HG03139 (cell line): ENCODE measurements around the gene MOB3B.
"Not testable (repeated sequence)": the region's sequence is repeated elsewhere in the genome, so short reads cannot be mapped to it uniquely, and the experiment has no call there.

Experiments used
- ATAC-seq: cut with Tn5 transposase; IDR thresholded peaks from one replicate; pipeline ENCODE4 v1.9.1; 2021; ENCODE audit not compliant: unreplicated experiment

Gene MOB3B

DNA sequence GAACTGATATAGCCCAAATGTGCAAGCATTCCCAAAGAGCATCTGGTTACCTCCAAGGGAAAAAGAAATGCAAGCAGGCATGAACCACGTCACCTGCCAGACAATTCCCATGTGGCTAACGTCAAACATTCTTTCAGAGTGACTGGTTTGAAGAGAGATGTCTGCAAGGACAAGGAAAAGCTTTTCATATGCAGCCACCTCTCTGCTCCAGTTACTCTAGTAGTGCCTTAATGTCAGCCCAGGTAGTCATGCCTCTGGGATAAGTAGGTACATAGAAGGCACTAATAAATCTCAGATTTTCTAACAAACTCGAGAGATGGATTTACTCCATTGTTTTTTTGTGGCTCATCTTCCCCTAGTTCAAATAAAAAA is 102.4 kb downstream of the MOB3B start:
- ATAC-seq = no peak

DNA sequence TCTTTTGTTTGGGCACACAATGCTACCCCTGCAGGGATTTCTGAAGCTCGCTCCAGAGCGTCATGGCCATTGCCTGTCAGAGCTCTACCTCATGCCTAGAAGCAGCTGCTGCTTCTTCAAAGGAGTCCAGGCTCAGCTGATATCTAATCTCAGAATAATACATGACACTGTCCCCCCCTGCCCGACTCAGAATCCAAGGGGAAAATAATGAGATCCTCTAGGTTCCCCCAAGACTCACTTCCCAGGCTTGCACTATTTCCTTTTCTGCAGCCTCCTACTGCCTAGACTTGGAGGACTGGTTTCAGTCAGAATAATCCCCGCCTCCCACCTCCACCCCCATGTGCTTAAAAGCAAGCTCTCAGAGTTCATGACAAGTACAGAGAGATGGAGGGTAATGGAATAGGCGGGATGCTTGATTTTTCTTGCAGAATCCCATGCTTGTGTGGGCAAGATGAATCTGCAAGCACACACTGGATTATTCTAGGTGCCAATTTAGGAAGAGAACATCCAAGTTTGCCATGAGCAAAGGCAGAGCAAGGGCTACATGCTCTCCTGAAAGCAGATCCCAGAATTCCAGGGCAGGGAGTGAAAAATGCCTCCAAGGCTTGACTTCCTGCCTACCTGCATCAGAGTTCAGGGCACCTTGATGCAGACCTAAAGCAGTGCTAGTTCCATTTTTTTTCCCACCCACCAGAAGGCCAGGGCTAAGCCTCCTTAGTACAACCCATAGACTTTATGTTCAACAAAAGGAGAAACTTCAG is 102.9 kb downstream of the MOB3B start:
- no peak for ATAC-seq

DNA sequence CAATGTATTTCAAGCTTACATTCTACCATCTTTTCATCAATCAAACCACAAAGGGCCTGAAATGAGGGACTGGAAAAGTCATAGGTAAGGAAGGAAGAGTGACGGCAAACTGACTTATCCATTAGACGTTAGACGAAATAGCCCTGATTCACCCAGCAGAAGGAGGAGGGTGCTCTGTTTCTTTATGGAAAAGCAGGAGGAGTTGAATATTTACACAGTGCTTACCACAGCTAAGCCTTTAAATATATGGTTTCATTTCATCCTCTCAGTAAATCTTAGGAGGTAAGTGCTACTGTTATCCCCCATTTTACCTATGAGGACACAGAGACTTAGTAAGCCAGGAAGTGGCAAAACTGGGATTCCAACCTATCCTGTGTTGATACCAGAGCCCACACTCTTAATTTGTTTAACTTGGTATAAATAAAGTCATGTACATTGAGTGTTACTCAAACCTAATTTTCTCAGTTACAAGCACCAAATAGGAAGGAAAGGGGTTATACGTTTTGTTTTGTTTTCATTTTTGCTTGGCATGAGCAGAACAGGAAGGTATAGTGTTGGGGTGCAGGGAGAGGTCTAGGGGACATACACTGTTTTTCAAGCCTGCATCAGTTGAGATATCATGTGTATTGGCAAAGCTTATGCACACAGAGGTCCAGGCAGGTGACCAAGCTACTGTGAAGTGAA is 103.6 kb downstream of the MOB3B start:
- no peak for ATAC-seq

DNA sequence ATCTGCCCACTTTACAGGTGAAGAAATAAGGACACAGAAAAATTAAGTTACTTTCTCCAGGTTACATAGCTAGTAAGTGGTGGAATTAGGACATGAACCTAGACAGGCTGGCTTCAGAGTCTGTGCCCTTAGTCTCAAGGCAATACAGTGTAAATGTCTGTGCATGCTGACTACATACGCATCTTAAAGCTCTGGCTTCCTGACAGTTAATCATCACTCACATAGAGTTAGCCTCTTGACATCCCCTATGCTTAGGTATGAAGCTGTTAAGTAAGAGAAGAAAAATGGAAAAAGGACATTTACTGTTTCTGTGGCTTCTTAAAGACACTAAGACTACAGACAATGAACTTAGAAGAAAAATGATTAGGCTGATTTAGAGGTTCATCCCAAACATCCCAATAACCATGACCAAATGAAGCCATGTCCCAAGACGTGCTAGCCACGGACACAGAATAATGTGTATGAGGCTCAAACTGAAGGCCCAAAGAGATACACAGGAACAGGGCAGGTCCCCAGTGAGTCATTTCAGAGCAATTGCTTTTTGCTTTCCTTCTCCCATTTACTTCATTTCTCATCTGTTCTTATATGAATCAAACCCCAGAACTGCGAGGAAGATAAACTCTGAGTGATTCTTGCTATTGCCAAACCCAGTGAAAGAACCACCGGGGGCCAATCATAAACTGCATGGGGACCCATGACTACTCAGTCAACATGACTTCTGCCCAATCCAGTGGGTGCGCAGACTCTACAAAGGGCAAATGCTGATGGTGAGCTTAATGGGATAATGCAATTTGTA is 105.5 kb downstream of the MOB3B start:
- no peak for ATAC-seq

DNA sequence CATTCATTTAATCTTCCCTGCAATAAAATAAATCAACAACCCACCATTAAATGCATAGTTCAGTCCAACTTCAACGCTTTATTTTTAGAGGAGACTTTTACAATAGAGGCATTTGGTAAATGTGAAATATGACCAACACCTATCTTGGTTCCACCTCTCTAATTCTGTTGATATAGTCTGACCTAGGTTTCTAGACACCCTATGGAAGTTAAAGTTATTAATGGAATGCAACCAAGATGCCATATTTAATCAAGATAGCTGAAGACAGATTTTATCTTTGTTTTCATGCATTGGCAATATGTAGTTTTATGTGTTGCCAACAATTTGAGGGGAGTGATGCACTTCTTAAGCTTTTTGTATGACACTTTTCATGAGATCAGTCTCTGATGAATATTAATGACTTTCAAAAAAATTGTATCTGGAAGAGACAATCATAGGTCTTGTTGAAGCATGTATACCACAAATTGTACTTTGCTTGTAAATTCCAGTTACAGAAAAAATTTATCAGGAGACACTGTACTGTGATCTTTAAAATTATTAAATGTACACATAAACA is 107.3 kb downstream of the MOB3B start:
- no peak for ATAC-seq

DNA sequence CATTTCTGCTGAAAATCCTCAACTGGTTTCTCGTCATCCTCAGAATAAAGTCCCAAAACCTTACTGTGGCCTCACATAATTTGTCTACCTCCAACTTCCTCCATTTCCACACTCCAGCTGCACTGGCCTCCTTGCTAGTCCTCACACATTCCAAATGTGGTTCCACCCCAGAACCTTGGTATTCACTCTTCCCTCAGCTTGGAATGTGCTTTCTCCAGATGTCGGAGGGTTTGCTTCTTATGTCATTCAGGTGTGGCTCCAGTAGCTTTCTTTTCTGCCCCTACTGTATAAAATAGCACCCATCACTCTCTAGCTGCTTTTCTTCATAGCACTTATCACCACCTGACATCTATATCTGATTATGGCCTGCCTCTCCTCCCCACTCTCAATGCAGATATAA is 108.0 kb downstream of the MOB3B start:
- ATAC-seq = no peak

DNA sequence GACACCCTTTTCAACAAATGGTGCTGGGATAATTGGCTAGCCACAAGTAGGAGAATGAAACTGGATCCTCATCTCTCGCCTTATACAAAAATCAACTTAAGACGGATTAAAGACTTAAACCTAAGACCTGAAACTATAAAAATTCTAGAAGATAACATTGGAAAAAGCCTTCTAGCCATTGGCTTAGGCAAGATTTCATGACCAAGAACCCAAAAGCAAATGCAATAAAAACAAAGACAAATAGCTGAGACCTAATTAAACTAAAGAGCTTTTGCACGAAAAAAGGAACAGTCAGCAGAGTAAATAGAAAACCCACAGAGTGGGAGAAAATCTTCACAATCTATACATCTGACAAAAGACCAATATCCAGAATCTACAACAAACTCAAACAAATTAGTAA is 110.1 kb downstream of the MOB3B start:
- not testable (repeated sequence) for ATAC-seq

DNA sequence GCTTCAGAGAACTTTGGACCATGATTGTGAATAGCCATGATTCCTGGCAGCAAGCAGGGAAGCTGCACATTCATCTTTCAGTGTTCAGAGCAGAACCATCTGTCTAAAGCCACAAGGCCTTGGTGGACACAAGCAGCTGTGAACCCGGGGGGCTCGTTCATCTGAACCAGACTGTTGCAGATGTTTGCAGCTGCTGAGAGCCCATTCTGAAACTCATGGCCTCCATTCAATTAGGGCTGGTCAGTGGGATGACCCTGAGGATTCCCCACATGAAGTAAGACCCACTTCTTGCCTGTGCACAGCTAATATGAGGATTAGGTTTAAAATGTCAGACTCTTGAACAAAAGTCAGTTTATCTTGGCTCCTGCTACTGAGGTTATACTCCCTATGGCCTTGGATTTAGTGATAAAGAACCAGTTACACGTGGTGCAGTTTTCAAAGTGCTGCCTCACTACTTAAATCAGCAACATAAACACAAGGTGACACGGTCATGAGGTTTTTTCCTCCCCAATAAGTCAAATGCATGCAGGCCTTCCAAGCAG is 115.3 kb downstream of the MOB3B start:
- no peak for ATAC-seq

DNA sequence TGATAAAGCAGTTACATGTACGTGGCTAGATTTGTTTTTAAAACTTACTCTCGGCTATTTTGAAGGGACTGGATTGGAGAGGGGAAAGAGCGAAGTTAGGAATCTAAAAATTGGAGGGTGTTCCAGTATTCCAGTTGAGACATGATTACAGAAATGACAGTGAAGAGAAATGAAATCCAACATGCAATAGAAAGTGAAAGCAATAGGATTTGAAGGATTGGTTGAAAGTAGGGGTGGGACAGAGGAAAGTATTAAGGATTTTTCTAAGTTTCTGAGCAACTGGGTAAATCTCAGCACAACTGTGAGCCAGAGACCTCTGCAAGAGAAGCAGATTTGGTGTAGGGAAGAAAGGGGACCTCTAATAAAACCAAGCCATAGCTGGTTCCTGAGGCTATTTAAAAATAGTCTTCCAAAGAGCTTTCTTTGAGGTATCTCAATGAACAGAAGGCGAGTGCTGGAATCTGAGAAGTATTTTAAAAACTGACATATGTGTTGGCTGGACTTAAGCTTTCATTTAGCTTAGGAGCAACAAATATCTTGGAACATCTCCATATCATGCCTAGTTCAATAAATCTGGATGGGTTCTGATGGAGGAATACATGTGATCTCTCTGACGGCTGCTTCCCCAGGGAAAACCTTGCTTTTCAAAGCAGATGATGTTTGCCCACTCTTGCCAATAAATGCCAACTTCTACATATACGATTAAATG is 115.9 kb downstream of the MOB3B start:
- no peak for ATAC-seq

DNA sequence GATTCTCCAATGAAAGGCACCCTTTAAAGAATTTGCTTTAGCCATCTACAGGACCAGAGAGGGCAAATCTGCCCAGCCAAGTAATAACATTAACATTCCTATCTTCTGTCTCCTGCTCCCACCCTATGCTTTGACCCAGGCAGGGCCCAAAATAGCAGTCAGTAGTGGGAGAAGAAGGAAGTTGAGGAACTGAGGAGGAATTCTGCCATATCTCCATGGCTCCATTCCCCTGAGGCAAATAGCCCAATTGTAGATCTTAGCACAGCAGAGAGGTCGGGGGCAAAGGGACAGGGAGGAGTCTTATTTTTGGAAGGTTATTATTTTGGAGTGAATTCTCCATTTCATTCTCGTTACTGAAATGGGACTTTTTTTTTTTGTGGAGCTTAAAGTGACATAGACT is 116.7 kb downstream of the MOB3B start:
- ATAC-seq = no peak

DNA sequence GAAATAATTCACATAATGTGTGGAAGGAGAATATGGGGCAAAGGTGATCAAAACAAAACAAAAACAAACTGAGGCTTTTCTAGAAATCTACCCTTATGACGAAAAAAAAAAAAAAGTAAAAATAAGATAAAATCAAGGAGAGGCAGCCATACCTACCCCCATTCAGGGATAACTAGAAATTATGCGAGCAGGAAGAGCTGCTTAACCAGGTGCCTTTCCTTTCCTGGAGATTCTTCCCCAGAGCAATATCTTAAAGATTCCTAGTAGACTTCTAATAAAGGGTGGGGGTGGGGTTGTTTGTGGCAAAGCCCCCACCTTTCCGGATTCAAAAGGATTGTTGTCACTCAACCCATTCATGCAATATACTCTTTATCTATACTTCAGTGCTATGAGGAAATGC is 117.5 kb downstream of the MOB3B start:
- no peak for ATAC-seq

DNA sequence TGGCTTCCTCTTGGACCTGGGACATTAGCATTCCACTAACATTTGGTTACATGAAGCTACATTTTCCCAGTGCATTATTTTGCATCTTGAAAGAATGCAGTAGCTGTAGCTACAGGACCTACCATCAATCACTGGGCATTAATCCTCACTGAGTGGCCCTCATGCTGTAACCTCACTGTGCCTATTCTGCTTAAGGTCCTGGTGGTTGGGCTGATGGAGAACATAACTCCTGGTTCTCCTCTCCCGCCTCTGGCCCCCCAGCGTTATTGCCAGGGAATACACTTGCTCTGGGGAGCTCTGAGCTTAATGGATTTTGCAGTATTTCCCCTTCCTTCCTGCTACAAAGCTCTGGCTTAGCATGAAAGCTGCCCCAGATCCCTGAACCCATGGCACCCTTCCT is 121.1 kb downstream of the MOB3B start:
- ATAC-seq = no peak

DNA sequence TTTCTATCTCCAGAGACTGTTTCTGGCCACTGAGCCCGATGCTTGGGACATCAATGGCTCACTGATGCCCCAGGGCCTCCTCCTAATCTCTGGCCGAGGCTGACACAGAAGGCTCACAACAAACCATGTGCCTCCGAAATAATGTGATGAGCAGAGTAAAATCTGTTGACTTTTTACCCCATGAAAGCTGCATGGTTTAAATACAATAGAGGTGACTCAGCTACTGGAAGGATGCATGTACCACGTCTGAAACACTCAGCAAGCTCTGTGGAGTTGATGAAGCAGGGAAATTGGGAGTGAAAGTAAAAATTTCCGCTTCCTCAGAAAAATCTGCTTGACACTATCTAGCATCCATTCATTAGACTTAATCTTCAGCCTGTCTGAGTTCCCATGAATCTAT is 121.6 kb downstream of the MOB3B start:
- ATAC-seq = no peak

DNA sequence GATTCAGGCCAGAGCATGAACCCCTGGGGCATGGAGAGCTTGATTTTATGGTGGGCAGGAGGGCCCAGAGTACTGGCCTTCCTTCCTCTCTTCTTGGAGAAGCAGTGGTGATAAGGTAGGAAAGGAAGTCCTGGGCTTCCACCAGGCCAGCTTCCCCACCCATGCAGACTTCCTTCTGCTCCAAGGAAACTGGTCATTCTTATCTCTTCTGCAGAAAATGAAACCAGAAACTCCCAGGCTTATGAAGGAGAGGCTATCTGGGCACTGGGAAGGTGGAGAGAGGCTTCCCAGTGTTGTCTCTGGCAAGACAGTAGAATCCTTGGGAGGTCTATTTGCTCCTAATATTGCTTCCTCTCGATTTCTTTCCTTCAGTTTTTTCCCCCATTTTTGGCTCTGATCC is 122.1 kb downstream of the MOB3B start:
- no peak for ATAC-seq

DNA sequence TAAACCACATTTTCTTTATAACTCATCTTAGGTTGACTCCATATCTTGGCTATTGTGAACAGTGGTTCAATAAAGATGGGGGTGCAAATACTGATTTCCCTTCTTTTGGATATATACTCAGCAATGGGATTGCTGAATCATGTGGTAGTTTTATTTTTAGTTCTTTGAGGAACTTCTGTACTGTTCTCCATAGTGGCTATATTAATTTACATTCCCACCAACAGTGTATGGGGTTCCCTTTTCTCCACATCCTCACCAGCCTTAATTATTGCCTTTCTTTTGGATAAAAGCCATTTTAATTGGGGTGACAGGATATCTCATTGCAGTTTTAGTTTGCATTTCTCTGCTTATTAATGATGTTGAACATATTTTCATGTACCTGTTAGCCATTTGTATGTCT is 125.0 kb downstream of the MOB3B start:
- no peak for ATAC-seq

DNA sequence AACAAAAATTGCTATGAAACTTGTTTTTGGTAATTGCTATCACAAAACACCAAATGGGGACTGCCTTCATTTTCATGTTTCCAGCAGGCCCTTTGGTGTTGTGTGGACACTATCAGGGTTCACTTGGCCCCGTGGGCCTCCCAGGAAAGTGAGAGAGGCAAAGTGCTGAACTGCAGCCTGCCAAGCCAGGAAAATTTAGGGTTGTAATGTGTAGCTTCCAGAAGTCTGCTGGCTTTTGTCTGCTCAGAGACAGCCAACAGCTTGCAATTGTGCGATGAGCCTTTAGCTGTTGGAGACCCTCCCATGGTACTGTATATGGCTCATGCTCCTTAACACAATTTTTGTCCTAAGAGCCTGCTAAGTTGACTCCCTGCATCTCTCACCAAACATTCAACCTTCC is 127.0 kb downstream of the MOB3B start:
- no peak for ATAC-seq

DNA sequence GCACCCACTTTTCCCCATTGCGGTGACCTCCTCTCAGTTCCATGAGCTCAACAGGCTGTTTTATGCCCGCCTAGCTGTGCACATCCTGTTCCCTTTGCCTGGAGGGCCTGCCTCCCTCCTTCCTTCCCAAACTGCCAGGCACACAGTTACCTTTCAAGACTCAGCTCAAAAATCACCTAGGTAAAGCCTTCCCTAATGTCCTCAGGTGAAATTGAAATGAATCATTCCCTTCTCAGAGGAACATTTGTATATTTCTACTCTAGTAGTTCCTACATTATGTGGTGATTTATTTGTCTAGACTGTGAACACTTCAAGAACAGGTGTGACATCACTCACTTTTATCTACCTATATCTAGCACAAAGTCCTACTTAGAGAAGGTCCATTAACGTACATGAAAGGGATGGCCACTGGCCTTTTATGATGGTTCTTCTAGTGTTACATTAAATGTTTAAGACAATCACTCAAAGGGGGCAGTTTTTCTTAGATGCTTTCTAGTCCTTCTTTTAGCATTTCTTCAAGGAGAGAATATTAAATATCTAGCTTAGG is 129.2 kb downstream of the MOB3B start:
- no peak for ATAC-seq

DNA sequence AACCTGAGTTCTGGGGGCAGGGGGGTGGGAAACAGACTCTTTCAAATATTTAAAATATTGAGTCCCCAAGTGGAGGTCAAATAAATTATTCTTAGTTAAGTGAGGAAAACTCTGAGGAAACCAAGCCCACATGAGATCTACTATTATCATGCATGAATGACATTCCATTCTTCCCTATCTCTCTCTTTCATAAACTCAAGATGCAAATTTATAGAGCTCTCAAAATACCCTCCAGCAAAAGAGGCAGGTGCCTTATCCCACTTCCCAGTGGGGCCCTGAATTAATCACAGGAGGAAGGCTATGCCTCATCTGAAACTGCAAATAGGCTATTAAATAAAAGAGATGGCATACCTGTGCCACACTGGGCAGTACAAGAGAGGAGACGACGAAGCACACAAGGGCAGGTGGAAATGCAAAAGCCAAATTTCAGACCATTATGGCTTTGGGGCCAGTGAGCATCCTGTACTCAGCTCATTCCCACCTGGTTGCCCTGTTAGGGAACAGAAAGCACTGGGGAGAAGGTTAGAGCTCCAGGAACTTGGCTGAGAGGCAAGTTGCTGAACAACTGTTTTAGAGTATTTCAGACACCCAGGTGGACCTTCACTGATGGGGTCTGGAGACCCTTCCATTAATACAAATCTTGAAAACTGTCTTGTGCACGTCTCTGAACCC is 130.5 kb downstream of the MOB3B start:
- no peak for ATAC-seq

DNA sequence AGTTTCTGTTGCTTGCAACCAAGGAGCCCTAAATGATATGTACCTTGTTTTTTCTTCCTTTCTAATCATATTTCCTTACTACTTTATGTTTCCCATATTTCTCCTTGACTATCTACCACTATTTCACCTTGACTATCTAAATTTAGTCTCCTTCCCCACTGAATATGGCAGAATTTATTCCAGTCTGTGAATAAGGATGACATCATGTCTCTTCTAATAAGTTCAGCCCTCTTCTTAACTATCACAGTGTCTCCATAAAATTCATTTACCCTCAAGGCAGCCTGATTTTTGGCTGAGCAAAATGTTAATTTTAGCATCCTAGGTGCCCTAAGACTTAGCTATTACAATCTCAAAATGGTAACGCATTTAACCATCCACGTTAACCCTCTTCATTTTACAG is 133.1 kb downstream of the MOB3B start:
- ATAC-seq = no peak

DNA sequence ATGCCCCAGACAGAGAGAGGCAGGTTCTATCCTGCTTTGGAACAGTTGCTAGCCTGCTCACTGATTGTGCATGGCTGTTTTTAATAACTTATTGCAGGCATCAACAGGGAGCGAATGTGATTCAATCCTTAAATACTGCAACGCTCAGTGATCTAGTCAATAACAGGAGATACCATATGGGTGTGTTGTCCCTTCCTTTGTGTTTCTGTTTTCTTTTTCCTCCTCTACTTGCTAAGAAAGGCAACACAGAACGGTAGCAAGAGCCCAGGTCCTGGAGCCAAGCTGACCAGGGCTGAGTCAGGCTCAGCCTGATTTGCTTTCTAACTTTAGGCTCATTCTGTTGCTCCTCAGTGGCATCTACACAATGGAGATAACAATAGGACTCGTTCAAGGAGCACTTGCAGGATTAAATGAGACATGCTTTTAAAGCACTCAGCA is 134.1 kb downstream of the MOB3B start:
- no peak for ATAC-seq
